ENCODE data around the gene TMPRSS11A.

TMPRSS11A gene

DNA sequence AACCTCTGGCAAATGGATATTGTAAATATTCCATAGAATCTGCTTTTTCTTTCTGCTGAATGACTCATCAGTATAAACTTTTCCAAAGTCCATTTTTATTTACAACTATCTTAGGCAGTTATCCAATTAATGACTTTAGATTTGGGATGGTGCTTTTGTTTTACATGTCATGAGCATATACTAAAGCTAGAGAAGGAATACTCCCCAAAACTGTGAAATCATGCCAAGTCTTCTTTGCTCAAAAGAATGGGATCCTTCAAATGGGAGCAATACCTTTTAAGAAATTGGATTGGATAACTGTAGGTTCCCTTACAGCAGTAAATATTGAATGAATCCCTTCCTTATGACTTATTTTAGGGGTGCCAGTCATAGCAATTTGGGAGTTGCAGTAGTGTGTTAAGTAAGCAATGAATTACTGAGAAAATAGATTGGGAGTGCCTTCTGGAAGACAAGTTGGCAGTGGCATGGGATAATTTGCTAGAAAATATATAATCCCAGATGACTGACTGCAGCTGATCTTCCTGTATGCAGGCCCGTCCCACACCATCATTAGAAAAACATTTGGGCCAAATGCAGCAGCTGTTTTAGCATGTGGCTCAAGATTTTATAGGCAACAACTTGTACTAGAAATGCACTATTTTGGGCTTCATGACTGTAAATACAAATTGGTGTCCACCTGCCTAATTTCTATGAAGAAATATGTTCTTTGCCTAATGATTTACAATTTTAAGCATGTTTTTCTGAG, 82.3 kb downstream of the TMPRSS11A start:
- H3K4me3 ChIP-seq (ENCODE audit: low read depth, low read length): no peak overlapping the region
- ChIA-PET POLR2A (no interaction called here), CTCF (interaction anchor here (1.2 to 5.2 kb wide), 2 partner anchors 30 to 295 kb away, joined by 4 to 34 read pairs; no protein-coding TSS in a partner anchor)
- TF ChIP-seq, protein P1, sequence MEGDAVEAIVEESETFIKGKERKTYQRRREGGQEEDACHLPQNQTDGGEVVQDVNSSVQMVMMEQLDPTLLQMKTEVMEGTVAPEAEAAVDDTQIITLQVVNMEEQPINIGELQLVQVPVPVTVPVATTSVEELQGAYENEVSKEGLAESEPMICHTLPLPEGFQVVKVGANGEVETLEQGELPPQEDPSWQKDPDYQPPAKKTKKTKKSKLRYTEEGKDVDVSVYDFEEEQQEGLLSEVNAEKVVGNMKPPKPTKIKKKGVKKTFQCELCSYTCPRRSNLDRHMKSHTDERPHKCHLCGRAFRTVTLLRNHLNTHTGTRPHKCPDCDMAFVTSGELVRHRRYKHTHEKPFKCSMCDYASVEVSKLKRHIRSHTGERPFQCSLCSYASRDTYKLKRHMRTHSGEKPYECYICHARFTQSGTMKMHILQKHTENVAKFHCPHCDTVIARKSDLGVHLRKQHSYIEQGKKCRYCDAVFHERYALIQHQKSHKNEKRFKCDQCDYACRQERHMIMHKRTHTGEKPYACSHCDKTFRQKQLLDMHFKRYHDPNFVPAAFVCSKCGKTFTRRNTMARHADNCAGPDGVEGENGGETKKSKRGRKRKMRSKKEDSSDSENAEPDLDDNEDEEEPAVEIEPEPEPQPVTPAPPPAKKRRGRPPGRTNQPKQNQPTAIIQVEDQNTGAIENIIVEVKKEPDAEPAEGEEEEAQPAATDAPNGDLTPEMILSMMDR (IDR thresholded peaks at IDR 0.05; ENCODE audit: insufficient read depth, low read length, missing control alignments): no peak
- DNase-seq (ENCODE audit: low read depth, low spot score): no peak

DNA sequence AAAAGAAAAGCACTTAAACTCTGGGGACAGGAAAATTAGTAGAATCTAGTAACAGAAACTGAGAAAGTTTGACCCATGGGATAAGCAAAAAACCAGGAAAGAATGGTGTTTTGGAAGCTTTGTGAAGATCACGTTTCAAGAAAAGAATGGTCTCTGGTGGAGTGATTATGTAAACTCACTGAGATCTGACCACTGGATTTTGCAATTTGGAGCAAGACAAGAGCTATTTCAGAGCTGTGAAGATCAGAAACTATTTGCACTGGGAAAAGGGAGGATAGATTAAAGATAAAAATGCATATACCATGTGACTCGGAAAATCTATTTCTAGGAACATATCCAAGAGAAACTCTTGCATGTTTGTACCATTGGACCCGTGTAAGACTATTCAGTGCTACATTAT, 83.8 kb downstream of the TMPRSS11A start:
- TF ChIP-seq, protein P1 (IDR thresholded peaks at IDR 0.05; ENCODE audit: insufficient read depth, low read length, missing control alignments): no peak
- DNase-seq (ENCODE audit: low read depth, low spot score): no peak
- POLR2A ChIA-PET: no interaction called here
- CTCF ChIA-PET: interaction anchor here (1.2 to 5.2 kb wide), 2 partner anchors 8 to 31 kb away, joined by 4 to 34 read pairs; no protein-coding TSS in a partner anchor
- no peak overlapping the region for H3K4me3 ChIP-seq (ENCODE audit: low read depth, low read length)

DNA sequence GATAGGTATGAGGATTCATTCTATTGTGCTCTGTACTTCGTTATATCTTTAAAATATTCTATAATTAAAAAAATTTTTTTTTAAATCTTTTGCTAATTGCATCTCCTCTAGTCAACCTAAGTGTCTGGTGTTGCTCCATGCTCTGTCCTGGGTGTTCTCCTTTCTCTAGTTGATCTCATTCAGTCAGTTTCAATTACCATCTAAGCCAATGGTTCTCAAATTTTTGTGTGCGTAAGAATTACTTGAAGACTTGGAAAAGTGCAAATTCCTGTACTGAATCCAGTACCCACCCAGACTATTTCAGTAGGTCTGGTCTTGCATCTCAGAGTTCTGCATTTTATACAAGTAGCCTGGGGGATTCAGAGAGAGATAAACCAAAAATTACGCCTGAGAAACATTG, 86.2 kb downstream of the TMPRSS11A start:
- DNase-seq (ENCODE audit: low read depth, low spot score): no peak
- CTCF ChIA-PET: interaction anchor here (1.5 to 5.2 kb wide), 2 partner anchors 34 to 299 kb away, joined by 6 to 34 read pairs; no protein-coding TSS in a partner anchor
- POLR2A ChIA-PET: no interaction called here

DNA sequence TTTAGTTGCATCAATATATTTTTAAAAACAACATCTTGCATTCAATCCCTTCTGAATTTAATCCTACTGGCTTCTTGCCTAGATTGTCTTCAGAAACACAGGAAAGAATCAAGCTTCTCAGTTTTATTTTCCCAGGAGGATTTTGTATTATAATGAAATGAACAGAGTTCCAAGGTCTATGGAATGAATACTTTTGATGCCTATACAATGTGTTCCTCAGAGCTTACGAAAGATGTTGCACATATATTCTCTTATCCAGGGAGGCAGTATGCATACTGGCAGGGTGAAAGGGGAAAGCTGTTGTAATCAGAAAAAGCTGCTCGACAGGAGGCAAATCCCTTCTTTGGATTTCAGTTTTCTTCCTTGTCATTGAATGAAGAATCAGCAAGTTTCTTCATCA, 88.3 kb downstream of the TMPRSS11A start:
- no peak overlapping the region for H3K4me3 ChIP-seq (ENCODE audit: low read depth, low read length)
- ChIA-PET POLR2A (no interaction called here), CTCF (interaction anchor here (1.1 to 2.8 kb wide), 2 partner anchors 18 to 36 kb away, joined by 3 to 42 read pairs; no protein-coding TSS in a partner anchor)
- no peak for DNase-seq (ENCODE audit: low read depth, low spot score)
- TF ChIP-seq, protein P1 (IDR thresholded peaks at IDR 0.05; ENCODE audit: insufficient read depth, low read length, missing control alignments): no peak

More for the DNA sequence above, 86.2 kb downstream of the TMPRSS11A start:
- TF ChIP-seq, protein P1 (IDR thresholded peaks at IDR 0.05; ENCODE audit: insufficient read depth, low read length, missing control alignments): no peak
- H3K4me3 ChIP-seq (ENCODE audit: low read depth, low read length): no peak overlapping the region

DNA sequence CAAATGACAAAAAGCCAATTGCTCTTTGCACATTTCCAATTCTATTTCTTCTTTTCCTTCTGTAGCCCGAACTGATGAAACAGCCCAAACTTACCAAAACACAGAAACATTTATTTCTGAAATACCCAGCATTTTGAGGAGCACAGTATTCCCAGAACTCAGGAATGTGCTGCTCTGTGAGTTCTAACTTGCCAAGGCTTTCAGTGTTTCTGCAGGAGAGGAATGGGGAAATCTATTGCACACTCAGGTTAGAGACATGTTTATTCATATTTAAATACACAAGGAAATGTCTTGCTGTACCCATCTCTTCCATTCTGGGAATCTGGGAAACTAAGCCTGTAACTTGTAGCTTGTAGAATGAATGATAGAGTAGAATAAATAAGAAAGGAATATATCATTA, 90.2 kb downstream of the TMPRSS11A start:
- TF ChIP-seq, protein P1 (IDR thresholded peaks at IDR 0.05; ENCODE audit: insufficient read depth, low read length, missing control alignments): no peak
- CTCF ChIA-PET: interaction anchor here (2.8 kb wide), 1 partner anchor 38 kb away, joined by 42 read pairs; no protein-coding TSS in a partner anchor
- POLR2A ChIA-PET: no interaction called here
- DNase-seq (ENCODE audit: low read depth, low spot score): no peak
- H3K4me3 ChIP-seq (ENCODE audit: low read depth, low read length): no peak overlapping the region

DNA sequence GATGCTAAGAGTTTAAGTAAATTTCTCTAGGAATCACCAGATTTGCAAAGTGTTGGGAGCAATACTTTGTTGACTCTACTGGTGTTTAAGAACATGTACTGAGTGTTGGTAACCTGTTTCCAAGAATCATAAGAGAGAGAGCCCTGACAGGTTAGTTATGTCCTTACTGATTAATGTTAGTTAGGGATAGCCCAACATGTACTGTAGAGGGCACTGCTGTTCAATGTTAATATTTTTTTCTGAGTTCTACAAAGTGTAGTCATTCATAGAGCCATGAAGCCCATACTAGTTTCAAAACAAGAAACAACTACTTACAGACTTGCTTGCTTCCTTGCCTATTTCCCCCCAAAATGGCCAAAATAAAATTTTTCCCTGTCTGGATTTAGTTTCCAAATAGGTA, 91.4 kb downstream of the TMPRSS11A start:
- CTCF ChIA-PET: interaction anchor here (3.8 to 4.7 kb wide), 2 partner anchors 38 to 304 kb away, joined by 19 to 73 read pairs; no protein-coding TSS in a partner anchor
- no peak for DNase-seq (ENCODE audit: low read depth, low spot score)
- TF ChIP-seq, protein P1 (IDR thresholded peaks at IDR 0.05; ENCODE audit: insufficient read depth, low read length, missing control alignments): peak; percentile 50
- POLR2A ChIA-PET: no interaction called here
- H3K4me3 ChIP-seq (ENCODE audit: low read depth, low read length): no peak overlapping the region

Data from AG04449 (cell line).